Measurements from ENCODE around the gene PTPRT.

Gene PTPRT

DNA sequence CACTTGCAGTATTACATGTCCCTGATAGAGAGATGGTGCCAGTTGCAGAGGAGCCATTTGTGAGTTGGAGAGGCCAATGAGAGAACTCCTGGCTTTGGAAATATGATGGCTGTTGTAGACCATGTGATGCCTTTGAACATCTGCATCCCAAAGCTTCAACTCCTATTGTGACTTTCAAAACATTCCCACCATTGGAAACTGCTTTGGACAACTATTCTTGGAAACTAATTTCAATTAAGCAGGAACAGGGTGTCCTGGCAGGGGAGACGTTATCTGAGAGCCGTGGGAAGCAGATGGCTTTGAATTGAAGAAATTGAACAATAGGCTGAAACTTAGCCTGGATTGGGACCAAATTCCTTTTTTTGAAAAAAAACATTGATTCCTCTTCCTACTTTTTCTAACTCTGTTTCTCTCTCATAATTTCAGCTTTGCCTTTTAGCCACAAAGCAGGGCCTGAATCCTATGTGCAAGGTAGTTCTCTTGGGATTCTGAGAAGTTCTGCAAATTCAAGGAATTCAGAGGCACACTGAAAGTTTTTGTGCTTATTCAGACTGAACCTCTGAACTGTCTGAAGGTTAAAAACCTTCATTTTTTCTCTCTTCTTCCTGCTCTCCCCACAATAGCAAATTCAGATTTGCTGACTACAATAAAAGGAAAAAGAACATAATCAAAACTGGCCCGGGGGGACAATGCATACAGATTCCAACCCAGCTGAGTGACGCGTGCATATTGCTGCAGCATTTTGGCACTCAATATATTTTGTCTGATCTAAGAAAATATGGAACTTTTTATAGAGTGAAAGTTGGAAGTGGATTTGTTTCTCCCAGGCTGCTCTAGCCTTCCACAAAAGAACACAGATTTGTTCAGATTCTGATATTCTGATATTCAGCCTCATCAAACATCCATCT lies 851.2 kb downstream of the PTPRT start:
- CTCF ChIA-PET: no interaction called here
- POLR2A ChIA-PET: no interaction called here
- DNase-seq (ENCODE audit: extremely low spot score): no peak
- TF ChIP-seq SUZ12 (IDR thresholded peaks at IDR 0.05) (no peak), CTBP1 (IDR thresholded peaks at IDR 0.05; ENCODE audit: borderline replicate concordance) (no peak), FOXM1 (IDR thresholded peaks at IDR 0.05; ENCODE audit: borderline replicate concordance) (no peak), FOXK2 (IDR thresholded peaks at IDR 0.05) (no peak), TARDBP (IDR thresholded peaks at IDR 0.05) (no peak), L3MBTL2 (conservative IDR thresholded peaks at IDR 0.05) (no peak), ARNT (IDR thresholded peaks at IDR 0.05) (no peak), BHLHE40 (IDR thresholded peaks at IDR 0.05; ENCODE audit: borderline replicate concordance) (no peak), NFRKB (IDR thresholded peaks at IDR 0.05) (no peak), HDGF (IDR thresholded peaks at IDR 0.05; ENCODE audit: borderline replicate concordance) (no peak), LEF1 (IDR thresholded peaks at IDR 0.05; ENCODE audit: borderline replicate concordance) (no peak), ZNF384 (IDR thresholded peaks at IDR 0.05) (no peak), SP1 (IDR thresholded peaks at IDR 0.05) (no peak), ELF4 (IDR thresholded peaks at IDR 0.05) (no peak)
- TF ChIP-seq, protein P1, sequence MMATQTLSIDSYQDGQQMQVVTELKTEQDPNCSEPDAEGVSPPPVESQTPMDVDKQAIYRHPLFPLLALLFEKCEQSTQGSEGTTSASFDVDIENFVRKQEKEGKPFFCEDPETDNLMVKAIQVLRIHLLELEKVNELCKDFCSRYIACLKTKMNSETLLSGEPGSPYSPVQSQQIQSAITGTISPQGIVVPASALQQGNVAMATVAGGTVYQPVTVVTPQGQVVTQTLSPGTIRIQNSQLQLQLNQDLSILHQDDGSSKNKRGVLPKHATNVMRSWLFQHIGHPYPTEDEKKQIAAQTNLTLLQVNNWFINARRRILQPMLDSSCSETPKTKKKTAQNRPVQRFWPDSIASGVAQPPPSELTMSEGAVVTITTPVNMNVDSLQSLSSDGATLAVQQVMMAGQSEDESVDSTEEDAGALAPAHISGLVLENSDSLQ (IDR thresholded peaks at IDR 0.05): no peak

DNA sequence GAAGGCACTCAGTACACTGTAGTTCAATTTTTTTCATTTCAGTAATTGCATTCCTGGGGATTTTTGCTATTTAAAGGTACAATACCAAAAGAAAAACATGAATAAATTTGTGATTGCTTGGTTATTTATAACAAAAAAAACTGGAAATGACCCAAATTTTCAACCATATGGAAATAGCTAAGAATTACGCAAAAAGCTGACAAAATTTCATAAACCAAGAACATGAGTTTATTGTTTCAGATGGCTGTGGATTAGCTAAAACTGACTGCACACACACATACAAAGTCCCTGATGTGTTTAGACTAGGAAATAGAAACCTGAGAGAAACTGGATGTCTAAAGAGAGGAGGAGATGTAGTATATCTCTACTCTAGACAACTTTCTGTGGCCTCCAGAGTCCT lies 853.1 kb downstream of the PTPRT start:
- POLR2A ChIA-PET: no interaction called here
- DNase-seq (ENCODE audit: extremely low spot score): no peak
- CTCF ChIA-PET: no interaction called here
- no peak for TF ChIP-seq FOXA1 (IDR thresholded peaks at IDR 0.05)
- TF ChIP-seq FOXK2 (IDR thresholded peaks at IDR 0.05): no peak
- TF ChIP-seq L3MBTL2 (conservative IDR thresholded peaks at IDR 0.05): no peak
- no peak for TF ChIP-seq CTBP1 (IDR thresholded peaks at IDR 0.05; ENCODE audit: borderline replicate concordance)
- TF ChIP-seq SUZ12 (IDR thresholded peaks at IDR 0.05): no peak
- no peak for TF ChIP-seq TARDBP (IDR thresholded peaks at IDR 0.05)
- TF ChIP-seq NFRKB (IDR thresholded peaks at IDR 0.05): no peak

DNA sequence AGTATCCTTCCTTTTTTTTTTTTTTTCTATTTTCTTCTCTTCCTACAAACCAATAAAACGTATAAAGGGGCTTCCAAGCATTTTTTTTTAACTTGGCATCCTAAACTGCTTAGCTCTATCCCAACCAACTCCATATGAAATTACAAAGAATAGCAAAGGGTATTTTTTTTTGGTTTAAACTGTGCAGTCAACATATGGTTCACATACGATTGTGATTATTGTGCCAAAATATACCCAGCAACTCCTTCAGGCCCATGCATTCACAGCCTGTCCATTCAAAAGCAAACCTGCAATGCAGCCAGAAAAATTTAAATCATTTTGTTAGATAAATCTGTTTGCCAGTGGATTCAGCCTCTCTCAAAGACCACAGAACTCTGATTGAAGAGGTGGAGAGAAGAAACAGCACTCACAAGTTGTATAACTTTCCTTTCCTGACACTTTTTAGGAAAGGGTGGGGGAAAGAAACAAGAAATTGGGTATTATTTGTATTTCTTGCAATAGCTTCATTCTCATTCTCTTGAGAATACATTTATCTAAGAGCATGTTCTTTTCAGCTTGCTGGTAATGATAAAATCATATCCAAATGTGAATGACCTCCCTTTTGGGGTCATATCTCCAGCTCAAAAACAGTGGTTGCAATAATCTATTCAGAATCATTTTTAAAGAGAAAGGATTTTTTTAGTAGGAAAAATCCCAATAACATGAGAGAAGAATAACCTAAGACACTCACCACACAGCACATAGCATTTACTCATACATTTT lies 870.3 kb downstream of the PTPRT start:
- ChIA-PET POLR2A (no interaction called here), CTCF (no interaction called here)
- TF ChIP-seq NFRKB (IDR thresholded peaks at IDR 0.05): no peak
- no peak for TF ChIP-seq SUZ12 (IDR thresholded peaks at IDR 0.05)
- TF ChIP-seq LEF1 (IDR thresholded peaks at IDR 0.05; ENCODE audit: borderline replicate concordance): no peak
- TF ChIP-seq, protein P1 (IDR thresholded peaks at IDR 0.05): no peak
- TF ChIP-seq ZNF384 (IDR thresholded peaks at IDR 0.05): no peak
- TF ChIP-seq L3MBTL2 (conservative IDR thresholded peaks at IDR 0.05): no peak
- TF ChIP-seq CTBP1 (IDR thresholded peaks at IDR 0.05; ENCODE audit: borderline replicate concordance): no peak
- TF ChIP-seq FOXK2 (IDR thresholded peaks at IDR 0.05): no peak
- no peak for TF ChIP-seq FOXA1 (IDR thresholded peaks at IDR 0.05)
- no peak for TF ChIP-seq FOXM1 (IDR thresholded peaks at IDR 0.05; ENCODE audit: borderline replicate concordance)
- no peak for TF ChIP-seq SP1 (IDR thresholded peaks at IDR 0.05)
- TF ChIP-seq TARDBP (IDR thresholded peaks at IDR 0.05): no peak
- TF ChIP-seq HDGF (IDR thresholded peaks at IDR 0.05; ENCODE audit: borderline replicate concordance): no peak
- no peak for TF ChIP-seq BHLHE40 (IDR thresholded peaks at IDR 0.05; ENCODE audit: borderline replicate concordance)
- no peak for TF ChIP-seq ARNT (IDR thresholded peaks at IDR 0.05)
- no peak for TF ChIP-seq ELF4 (IDR thresholded peaks at IDR 0.05)
- DNase-seq (ENCODE audit: extremely low spot score): no peak

GRCh38 chr20:42313704-42314103 lies 876.0 kb downstream of the PTPRT start:
- DNase-seq (ENCODE audit: extremely low spot score): no peak
- TF ChIP-seq LEF1 (IDR thresholded peaks at IDR 0.05; ENCODE audit: borderline replicate concordance) (no peak), SP1 (IDR thresholded peaks at IDR 0.05) (no peak), FOXK2 (IDR thresholded peaks at IDR 0.05) (no peak), ARNT (IDR thresholded peaks at IDR 0.05) (no peak), ELF4 (IDR thresholded peaks at IDR 0.05) (no peak), BHLHE40 (IDR thresholded peaks at IDR 0.05; ENCODE audit: borderline replicate concordance) (no peak), FOXA1 (IDR thresholded peaks at IDR 0.05) (no peak), NFRKB (IDR thresholded peaks at IDR 0.05) (no peak), HDGF (IDR thresholded peaks at IDR 0.05; ENCODE audit: borderline replicate concordance) (no peak), FOXM1 (IDR thresholded peaks at IDR 0.05; ENCODE audit: borderline replicate concordance) (no peak), ZNF384 (IDR thresholded peaks at IDR 0.05) (no peak), L3MBTL2 (conservative IDR thresholded peaks at IDR 0.05) (no peak), TARDBP (IDR thresholded peaks at IDR 0.05) (no peak), CTBP1 (IDR thresholded peaks at IDR 0.05; ENCODE audit: borderline replicate concordance) (no peak), SUZ12 (IDR thresholded peaks at IDR 0.05) (no peak)
- TF ChIP-seq, protein P1 (IDR thresholded peaks at IDR 0.05): no peak
- ChIA-PET POLR2A (no interaction called here), CTCF (no interaction called here)

DNA sequence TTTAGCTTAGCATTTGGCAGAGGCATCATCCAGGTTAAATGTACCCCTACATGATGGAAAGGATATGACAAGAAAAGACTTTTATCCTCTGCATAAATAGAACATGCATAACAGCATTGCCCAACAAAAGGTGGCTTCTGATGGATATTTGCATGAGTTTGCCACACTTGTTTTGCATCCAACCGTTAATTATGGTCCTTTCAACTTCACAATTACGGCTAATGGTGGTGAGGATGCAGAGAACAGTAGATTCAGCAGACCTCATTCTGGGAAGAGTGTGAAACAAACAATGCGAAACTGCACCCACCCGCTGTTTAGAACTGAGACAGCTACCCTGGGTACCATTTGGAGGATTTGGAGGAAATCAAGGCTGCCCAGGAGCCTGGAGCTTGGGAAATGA lies 880.7 kb downstream of the PTPRT start:
- POLR2A ChIA-PET: no interaction called here
- no peak for DNase-seq (ENCODE audit: extremely low spot score)
- TF ChIP-seq NFRKB (IDR thresholded peaks at IDR 0.05) (no peak), HDGF (IDR thresholded peaks at IDR 0.05; ENCODE audit: borderline replicate concordance) (no peak), FOXK2 (IDR thresholded peaks at IDR 0.05) (no peak), ARNT (IDR thresholded peaks at IDR 0.05) (no peak), BHLHE40 (IDR thresholded peaks at IDR 0.05; ENCODE audit: borderline replicate concordance) (no peak), ZNF384 (IDR thresholded peaks at IDR 0.05) (no peak), CTBP1 (IDR thresholded peaks at IDR 0.05; ENCODE audit: borderline replicate concordance) (no peak), L3MBTL2 (conservative IDR thresholded peaks at IDR 0.05) (no peak), FOXA1 (IDR thresholded peaks at IDR 0.05) (no peak), SUZ12 (IDR thresholded peaks at IDR 0.05) (no peak), FOXM1 (IDR thresholded peaks at IDR 0.05; ENCODE audit: borderline replicate concordance) (no peak), TARDBP (IDR thresholded peaks at IDR 0.05) (no peak), SP1 (IDR thresholded peaks at IDR 0.05) (no peak)
- TF ChIP-seq, protein P1 (IDR thresholded peaks at IDR 0.05): no peak
- CTCF ChIA-PET: no interaction called here
